Nucleus accumbens (tissue), 56 donors: ENCODE data around the gene BMPR2.
"Not testable (repeated sequence)": the region's sequence is repeated elsewhere in the genome, so short reads cannot be mapped to it uniquely, and the experiment has no call there.

Experiments
- DNase-seq, 56 donors: peaks; one replicate each; lab custom pipeline; 2025; lab: John Stamatoyannopoulos, UW

BMPR2 gene

DNA sequence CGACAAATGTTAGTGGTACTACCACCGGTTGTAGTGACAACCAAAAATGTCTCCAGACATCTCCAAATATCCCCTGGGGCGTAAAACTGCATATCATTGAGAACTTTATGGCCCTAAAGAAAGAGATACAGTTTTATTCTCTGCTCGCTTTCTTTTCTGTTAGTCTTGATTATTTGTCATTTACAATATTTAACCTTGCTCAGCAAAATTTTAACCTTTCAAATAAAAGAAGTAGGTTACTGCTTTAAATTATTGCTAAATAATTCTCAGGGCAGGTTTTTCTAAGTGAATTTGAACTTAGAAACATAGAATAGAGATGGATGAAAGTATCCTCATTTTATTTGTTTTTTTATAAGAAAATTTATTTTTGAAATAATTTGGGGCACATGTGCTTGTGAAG, 67.9 kb downstream of the BMPR2 start:
- DNase-seq: no peak

DNA sequence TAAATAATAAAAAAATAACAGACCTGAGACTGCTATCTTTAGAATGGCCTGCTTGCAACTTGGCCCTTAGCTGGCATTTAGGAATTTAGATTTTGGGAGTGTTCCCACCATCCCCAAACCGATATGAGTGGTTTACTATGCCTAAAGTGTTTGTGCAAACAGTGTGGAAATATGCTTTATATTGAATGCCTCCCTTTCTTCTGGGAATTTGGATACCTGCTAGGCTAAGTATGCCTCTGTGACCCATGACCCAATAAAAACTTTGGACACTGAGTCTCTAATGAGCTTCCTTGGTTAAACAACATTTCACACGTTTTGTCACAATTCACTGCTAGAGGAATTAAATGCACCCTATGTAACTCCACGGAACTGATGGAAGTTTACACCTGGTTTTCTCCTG, 73.2 kb downstream of the BMPR2 start:
- DNase-seq: no peak

DNA sequence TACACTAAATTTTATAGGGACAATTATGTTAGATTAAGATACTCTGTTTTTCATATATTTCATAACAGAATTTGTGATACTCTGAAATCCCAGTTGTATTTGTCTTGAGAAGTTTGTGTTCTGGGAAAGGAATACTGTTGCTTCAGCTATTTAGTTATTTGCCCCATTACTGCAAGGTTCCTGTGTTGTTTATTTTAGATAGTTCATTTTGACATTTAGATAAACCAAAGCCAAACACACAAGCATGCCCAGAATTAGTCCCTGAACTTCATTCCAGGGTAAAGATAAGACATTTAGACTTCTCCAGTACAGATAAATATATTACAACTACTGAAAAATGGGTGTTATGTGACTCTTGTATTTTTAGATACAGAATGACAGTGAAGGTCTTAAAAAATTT, 74.7 kb downstream of the BMPR2 start:
- DNase-seq: no peak

DNA sequence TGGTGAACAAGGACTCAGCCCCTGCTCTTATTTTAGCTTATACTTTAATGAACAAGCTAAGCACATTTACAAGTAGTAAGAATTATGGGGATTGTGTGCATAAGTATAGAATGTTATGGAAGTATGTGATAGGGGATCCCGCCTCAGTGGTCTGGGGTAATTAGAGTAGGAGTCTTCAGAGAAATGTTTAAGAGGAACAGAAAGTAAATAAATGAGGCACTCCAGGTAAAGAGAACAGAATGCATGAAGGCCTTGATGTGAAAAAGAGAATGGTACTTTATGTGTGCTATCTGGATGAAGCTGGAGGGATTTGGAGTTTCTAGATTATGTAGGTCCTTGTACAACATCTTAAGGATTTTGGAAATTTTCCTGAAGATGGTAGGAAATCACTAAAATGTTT, 76.6 kb downstream of the BMPR2 start:
- no peak for DNase-seq

DNA sequence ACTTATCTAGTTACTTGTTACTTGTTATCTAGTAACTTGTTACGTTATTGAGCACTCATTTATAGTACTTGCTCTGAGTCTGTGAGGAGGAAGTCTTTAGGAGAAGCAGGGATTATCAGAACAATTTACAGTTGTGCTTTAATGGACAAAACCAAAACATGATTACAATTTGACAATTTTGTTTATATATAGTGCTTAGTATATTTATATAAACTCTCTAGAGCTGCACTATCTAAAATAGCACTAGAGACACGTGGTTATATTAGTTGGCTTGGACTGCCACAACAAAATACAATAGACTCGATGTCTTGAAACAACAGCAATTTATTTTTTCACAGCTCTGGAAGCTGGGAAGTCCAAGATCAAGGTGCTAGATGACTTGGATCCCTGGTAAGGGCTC, 78.4 kb downstream of the BMPR2 start:
- no peak for DNase-seq

DNA sequence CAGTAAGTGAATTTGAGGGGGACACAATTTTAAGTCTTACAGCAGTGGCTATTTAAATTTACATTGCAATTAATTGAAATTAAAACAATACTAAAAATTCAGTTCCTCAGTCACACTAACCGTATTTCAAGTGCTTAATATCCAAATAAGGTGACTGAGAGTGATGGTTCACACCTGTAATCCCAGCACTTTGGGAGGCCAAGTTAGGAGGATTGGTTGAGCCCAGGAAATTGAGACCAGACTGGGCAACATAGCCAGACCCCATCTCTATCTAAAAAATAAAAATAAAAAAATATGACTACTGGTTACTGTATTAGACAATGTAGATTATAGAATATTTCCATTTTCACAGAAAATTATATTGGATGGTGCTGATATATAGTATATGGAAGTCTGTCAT, 79.0 kb downstream of the BMPR2 start:
- DNase-seq: no peak

DNA sequence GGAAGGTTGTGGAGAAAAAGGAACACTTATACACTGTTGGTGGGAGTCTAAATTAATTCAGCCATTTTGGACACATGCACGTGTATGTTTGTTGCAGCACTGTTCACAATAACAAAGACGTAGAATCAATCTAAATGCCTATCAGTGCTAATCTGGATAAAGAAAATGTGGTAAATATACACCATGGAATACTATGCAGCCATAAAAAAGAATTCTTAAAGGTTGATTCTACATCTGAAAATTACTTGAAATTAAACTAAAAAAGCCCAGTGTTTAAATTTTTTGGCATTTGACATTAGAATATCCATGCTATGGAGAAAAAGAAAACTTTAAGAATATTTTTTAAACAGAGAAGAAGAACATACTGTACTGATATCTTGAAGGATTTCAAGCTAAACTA, 84.0 kb downstream of the BMPR2 start:
- no peak for DNase-seq

DNA sequence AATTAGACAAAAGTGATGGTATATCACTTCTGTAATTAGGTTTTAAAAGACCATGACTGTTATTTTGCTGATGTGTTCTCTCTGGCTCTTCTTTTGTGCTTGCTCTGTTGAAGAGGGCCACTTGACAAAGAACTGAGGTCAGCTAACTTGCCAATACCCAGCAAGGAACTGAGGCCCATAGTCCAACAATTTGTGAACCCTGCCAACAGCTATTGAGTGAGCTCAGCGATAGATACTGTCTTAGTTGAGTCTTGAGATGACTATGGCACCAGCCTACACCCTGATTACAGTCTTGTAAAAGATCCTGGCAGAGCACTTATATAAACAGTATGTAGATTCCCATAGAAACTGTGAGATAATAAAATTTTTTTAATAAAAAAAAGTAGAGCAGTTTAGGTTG, 103.0 kb downstream of the BMPR2 start:
- peak in 2 of 56 donors; percentile 0 to 7 for DNase-seq

DNA sequence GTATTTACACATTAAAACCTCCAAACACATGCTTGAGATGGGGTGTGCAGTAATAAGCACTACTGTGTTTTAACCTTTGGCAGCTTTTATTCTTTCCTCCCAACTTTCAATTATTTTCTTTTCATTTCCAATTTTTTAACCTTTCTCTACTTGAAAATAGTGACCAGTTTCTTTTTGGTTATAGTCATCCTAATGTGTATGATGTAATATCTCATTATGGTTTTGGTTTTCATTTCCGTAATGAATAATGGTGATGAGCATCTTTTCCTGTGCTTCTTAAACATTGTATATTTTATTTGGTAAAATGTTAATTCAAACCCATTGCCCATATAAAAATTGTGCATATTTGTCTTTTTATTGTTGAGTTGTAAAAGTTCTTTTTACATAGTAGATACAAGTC, 103.5 kb downstream of the BMPR2 start:
- DNase-seq: no peak

DNA sequence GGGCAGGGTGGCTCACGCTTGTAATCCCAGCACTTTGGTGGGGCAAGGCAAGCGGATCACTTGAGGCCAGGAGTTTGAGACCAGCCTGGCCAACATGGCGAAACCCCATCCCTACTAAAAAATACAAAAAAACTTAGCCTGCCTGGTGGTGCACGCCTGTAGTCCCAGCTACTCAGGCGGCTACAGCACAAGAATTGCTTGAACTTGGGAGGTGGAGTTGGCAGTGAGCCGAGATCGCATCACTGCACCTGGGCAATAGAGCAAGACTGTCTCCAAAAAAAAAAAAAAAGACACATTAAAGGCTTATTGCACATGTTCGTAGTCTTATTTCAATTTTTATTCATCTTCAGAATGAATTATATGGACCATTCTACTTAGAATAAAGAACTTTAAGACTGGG, 110.2 kb downstream of the BMPR2 start:
- no peak for DNase-seq

DNA sequence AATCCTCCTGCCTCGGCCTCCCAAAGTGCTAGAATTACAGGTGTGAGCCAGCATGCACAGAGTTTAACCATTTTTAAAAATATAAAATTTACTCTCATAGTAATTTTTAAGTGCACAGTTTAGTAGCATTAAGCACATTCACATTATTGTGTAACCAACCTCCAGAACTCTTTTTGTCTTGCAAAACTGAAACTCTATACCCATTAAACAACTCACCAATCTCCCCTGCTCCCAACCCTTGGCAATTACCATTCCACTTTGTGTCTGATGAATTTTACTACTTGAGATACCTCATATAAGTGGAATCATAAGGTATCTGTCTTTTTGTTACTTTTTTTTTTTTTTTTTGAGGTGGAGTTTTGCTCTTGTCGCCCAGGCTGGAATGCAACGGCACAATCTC, 112.5 kb downstream of the BMPR2 start:
- no peak for DNase-seq

DNA sequence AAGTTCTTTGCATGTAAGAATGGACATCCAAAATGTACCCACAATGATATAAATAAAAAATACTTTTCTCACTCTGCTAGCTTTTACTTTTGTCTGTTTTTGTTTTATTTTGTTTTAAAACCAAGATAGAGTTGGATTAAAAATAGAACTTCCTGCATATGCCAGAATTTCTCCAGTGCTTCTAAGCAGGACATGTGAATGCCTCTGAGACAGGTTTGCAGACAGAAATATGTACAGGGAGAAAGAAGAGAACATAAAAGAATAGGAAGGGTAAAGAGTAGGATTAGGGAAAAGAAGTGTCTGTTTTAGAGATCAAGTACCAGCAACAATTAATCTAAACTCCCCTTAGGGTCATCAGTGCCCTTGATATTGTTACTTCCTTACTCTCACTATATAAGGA, 114.4 kb downstream of the BMPR2 start:
- DNase-seq: no peak

DNA sequence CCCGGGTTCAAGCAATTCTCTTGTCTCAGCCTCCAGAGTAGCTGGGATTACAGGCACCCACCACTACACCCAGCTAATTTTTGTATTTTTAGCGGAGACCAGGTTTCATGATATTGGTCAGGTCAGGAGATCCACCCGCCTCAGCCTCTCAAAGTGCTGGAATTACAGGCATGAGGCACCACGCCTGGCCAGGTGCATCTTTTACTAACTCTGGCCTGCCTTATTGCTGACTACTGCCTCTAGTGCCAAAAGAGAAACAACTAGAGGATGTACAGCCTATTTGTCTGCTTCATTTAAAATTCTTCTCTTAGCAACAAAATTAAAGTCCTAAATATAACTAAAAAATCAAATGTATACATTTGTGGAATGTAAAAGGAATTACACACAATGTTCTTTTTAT, 115.4 kb downstream of the BMPR2 start:
- DNase-seq: no peak

DNA sequence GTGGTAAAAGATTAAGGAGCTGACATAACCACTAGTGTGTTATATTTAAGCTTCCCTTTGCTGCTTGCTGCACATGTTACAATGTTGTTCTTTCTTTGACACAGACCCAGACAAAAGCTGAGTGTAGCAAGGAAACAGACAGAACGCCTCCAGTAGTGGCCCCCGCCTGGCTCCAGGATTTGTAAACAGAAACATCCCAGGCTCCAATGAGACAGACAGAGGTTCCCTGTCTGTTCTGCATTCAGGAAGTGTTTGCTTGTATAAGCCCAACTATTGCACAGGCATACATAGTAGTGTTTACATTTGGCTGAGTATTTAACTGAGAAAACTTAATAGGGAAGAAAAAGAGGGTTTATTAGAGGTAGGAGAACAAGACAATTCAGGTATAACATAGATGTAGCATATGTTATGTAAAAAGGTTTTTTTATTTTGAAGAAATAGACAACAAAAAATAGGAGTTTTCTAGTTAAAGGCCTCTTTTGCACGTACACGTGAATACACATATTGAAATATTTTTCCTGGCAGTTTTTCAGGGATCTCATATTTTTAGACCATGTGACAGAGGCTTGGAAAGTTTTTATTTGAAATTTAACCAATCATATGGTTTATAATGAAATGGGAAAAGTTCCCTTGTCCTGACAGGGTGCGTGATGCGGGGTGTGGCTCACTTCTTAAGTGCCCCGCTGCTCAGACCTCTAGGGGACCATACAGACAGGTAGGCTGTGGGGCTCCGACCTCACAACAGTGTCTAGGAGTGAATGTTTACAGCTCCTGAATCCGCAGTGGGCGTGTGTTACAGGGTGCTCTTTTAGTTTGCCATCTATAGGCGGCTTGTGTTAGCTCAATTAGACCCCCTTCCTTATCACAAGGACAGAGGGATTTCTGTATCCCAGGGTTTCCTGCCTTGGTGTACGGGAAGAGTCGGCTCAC, 118.4 kb downstream of the BMPR2 start:
- DNase-seq: peak in 38 of 56 donors; percentile 1 to 64 (median 22)

DNA sequence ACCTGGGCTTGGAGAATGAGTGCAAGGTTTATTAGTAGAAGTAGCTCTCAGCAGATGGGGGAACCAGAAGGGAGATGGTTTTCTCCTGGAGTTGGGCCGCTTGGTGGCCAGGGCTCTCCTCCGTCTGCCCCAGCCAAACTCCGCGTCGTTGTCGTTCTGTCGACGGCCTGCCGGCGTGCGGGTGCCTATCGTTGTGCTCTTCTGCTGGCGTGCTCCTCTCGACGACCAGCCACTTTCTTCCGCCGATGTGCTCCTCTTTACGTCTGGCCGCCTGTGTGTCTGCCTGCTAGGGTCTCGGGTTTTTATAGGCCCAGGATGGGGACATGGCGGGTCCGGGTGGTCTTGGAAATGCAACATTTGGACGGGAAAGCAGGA, 119.1 kb downstream of the BMPR2 start:
- DNase-seq: no peak

DNA sequence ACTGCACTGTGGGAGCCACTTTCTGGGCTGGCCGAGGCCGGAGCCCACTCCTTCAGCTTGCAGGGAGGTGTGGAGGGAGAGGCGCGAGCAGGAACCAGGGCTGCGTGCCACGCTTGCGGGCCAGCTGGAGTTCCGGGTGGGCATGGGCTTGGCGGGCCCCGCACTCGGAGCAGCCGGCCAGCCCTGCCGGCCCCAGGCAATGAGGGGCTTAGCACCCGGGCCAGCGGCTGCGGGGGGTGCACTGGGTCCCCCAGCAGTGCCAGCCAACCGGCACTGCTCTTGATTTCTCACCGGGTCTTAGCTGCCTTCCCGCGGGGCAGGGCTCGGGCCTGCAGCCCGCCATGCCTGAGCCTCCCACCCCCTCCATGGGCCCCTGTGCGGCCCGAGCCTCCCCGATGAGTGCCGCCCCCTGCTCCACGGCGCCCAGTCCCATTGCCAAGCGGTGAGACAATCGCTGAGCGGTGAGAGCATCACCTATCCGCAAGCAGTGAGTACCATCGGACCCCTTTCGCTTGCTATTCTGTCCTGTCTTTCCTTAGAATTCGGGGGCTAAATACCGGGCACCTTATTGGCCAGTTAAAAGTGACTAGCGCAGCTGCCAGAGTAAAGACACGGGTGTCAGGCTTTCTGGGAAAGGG, 120.8 kb downstream of the BMPR2 start:
- not testable (repeated sequence) for DNase-seq

DNA sequence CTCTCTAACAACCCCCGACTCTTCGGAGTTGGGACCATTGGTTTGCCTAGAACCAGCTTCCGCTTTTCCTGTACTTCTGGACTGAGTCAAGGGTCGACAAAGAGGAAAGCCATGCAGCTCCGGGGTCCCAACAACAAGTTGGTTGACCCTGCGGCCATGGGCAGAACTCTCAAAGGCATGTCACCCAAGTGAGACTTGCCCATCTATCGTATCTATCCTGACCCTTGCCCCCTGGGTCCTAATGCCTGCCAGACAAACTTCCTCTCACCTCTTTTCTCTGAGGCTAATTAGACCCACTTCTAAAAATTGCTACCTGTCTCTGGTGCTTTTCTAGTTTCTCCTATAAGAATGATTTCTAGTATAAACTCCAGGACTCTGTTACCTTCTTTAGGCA, 121.3 kb downstream of the BMPR2 start:
- DNase-seq: not testable (repeated sequence)

DNA sequence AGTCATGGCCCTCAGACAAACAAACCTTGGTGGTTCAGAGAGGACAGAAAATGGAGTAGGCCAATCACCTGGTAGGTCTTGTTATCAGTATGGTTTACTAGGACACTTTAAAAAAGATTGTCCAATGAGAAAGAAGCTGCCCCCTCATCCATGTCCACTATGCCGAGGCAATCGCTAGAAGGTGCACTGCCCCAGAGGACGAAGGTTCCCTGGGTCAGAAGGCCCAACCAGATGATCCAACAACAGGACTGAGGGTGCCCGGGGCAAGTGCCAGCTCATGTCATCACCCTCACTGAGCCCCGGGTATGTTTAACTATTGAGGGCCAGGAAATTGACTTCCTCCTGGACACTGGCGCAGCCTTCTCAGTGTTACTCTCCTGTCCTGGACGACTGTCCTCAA, 123.7 kb downstream of the BMPR2 start:
- not testable (repeated sequence) for DNase-seq

DNA sequence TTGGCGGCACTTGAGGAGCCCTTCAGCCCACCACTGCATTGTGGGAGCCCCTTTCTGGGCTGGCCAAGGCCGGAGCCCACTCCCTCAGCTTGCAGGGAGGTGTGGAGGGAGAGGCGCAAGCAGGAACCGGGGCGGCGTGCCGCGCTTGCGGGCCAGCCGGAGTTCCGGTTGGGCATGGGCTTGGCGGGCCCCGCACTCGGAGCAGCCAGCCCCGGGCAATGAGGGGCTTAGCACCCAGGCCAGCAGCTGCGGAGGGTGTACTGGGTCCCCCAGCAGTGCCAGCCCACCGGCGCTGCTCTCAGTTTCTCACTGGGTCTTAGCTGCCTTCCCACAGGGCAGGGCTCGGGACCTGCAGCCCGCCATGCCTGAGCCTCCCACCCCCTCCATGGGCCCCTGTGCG, 127.1 kb downstream of the BMPR2 start:
- DNase-seq: not testable (repeated sequence)

DNA sequence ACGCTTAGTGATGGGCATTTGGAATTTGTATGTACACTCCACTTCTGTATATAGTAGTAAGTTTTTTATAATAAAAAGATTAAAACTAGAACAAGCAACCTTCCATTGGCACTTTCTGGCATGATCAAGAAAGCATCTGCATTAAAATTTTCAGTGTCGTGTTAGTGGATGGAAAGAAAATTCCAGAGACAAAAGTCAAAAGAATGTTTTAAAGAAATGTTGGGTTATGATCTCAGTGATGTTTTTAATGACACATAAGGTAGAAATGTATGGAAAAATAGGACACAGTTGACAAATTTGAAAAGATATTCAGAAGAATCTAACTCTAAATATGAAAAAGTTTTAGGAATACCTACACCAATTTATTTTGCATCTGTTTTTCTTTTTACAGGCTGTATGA, 132.6 kb downstream of the BMPR2 start:
- DNase-seq: no peak

DNA sequence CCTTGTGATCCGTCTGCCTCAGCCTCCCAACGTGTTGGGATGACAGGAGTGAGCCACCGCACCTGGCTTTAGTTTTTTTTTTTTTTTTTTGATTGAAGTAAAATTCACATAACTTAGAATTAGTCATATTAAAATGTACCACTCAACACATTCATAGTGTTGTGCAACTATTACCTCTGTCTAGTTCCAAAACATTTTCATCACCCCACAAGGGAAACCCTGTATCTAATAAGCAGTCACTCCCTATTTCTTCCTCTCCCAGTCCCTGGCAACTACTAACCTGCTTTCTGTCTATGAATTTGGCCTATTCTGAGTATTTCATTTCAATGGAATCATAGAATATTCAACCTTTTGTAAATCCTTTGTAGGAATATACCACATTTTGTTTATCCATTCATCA, 134.8 kb downstream of the BMPR2 start:
- no peak for DNase-seq

DNA sequence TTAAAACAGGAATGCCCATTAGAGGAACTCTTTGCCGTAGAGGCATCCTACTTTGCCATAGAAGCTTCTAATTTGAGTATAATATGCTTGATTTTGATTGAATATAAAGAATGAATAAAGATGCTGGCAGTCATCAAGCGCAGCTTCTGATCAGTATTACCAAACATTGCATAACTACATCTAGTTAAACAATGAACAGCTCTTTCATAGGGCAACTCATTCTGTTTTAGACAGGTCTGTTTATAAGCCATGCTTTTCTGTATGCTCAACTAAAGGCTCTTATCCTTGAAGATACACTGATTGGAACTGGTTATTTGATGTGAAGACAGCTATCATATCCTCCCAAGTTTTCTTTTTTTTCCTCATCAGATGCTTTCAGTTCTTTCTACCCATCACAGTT, 136.0 kb downstream of the BMPR2 start:
- DNase-seq: no peak
